IgD-negative memory B cell (primary cell): ENCODE measurements around the gene NFATC3. TPM values are rescaled to one million over a fixed set of nuclear protein-coding genes. Genes with fewer than 3 reads are reported as not detected.
"Not testable (repeated sequence)": the region's sequence is repeated elsewhere in the genome, so short reads cannot be mapped to it uniquely, and the experiment has no call there.

ENCODE experiments used
- H3K27ac Mint-ChIP-seq, 3 donors: one replicate each; pipeline ENCODE4 v1.8.0; 2020 to 2022; ENCODE audit warnings: mild to moderate bottlenecking in 3 of 3, mixed read lengths in 3 of 3, moderate library complexity in 1 of 3
- H3K27me3 Mint-ChIP-seq: one replicate; pipeline ENCODE4 v1.8.0; 2021; ENCODE audit warnings: mixed read lengths
- H3K36me3 Mint-ChIP-seq: one replicate; pipeline ENCODE4 v1.8.0; 2020; ENCODE audit warnings: mild to moderate bottlenecking, mixed read lengths
- H3K4me1 Mint-ChIP-seq, 3 donors: one replicate each; pipeline ENCODE4 v1.8.0; 2020 to 2022; ENCODE audit warnings: mixed read lengths in 3 of 3, mild to moderate bottlenecking in 1 of 3
- H3K4me3 Mint-ChIP-seq, 4 donors: one replicate each; pipeline ENCODE4 v1.8.0; 2020 to 2022; ENCODE audit warnings: mild to moderate bottlenecking in 4 of 4, mixed read lengths in 4 of 4, moderate library complexity in 3 of 4
- H3K9me3 Mint-ChIP-seq, 3 donors: one replicate each; pipeline ENCODE4 v1.8.0; 2020 to 2021; ENCODE audit warnings: mixed read lengths in 3 of 3, mild to moderate bottlenecking in 1 of 3
- polyA plus RNA-seq: library from polyadenylated mRNA; unstranded; fragments of 300-500 nt; fragmentation: Illumina TruSeq; gene quantifications from one replicate; pipeline ENCODE4 v1.2.3, GENCODE V29; 2021

The NFATC3 gene
- polyA plus RNA-seq, 1 donor from 2014 or later: 47.2 TPM

- no peaks in the 10 kb centered on the region for H3K36me3 Mint-ChIP-seq
- H3K27ac Mint-ChIP-seq: no peak overlapping the region
- no peaks in the 10 kb centered on the region for H3K9me3 Mint-ChIP-seq
- H3K4me3 Mint-ChIP-seq: no peak overlapping the region
- H3K4me1 Mint-ChIP-seq: peaks cover 12 to 27% (median 18%) of the 10 kb centered on the region in 3 donors
- H3K27me3 Mint-ChIP-seq: no peaks in the 10 kb centered on the region
Observed at GRCh38 chr16:68136515-68136914, 51.3 kb downstream of the NFATC3 start.

DNA sequence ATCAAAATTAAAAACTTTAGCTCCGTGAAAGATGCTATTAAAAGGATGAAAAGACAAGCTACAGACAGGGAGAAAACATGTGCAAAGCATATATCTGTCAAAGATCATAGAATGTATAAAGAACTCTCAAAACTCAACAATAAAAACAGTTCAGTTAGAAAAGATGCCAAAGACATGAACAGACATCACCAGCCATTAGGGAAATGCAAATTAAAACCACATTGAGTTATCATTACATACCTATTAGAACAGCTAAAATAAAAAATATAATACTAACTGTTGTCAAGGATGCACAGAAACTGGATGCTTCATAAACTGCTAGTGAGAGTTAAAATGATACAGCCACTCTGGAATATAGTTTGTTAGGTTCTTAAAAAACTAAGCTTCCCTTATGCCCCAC is 58.8 kb downstream of the NFATC3 start:
- no peaks in the 10 kb centered on the region for H3K9me3 Mint-ChIP-seq
- H3K27ac Mint-ChIP-seq: no peak overlapping the region
- H3K27me3 Mint-ChIP-seq: no peaks in the 10 kb centered on the region
- no peak overlapping the region for H3K4me3 Mint-ChIP-seq
- peaks cover 22 to 23% (median 23%) of the 10 kb centered on the region in 3 donors for H3K4me1 Mint-ChIP-seq
- H3K36me3 Mint-ChIP-seq: peaks cover 9% of the 10 kb centered on the region

DNA sequence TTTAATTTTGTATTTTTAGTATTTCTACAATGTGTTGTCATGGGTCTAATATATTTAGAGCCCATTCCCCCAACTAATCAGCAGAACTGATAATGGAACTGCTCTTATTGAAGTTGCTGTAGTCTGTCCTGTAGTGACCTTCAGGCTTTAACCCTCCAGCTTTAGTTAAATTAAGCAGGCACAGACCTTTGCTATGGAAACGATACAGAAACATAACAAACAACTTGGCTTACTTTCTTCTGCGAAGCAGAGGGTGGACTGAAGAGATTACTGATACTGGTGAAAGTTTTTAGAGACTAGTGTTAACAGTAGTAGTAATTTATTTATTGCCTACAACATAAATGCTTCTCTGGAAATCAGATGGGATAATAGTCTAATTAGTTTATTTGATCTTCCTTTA is 61.4 kb downstream of the NFATC3 start:
- H3K27me3 Mint-ChIP-seq: no peaks in the 10 kb centered on the region
- no peak overlapping the region for H3K4me3 Mint-ChIP-seq
- H3K27ac Mint-ChIP-seq: peak overlapping the region in 1 of 3 donors; percentile 48
- H3K4me1 Mint-ChIP-seq: peaks cover 9 to 15% (median 11%) of the 10 kb centered on the region in 3 donors
- H3K9me3 Mint-ChIP-seq: no peaks in the 10 kb centered on the region
- H3K36me3 Mint-ChIP-seq: peaks cover 9% of the 10 kb centered on the region

DNA sequence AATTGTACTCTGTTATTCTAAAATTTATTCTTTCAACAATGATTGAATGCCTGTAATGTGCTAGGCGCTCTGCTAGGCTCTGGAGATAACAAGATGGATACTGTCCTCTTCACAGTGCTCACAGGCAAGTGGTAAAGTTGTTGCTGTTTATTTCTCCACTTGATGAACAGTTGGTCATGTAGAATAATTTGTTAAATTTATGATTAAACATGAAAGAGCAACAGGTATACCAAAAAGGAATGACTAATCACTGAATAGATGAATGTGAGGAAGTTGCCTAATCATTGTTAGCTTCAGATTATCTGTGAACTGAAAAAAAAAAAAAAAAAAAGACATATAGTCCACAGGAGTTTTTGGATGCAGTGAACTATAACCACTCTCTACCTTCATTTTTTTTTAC is 62.3 kb downstream of the NFATC3 start:
- H3K27ac Mint-ChIP-seq: no peak overlapping the region
- H3K9me3 Mint-ChIP-seq: no peaks in the 10 kb centered on the region
- no peak overlapping the region for H3K4me3 Mint-ChIP-seq
- H3K27me3 Mint-ChIP-seq: no peaks in the 10 kb centered on the region
- peaks cover 4 to 11% (median 6%) of the 10 kb centered on the region in 3 donors for H3K4me1 Mint-ChIP-seq
- H3K36me3 Mint-ChIP-seq: peaks cover 4% of the 10 kb centered on the region

GRCh38 chr16:68149596-68149995 is 64.4 kb downstream of the NFATC3 start:
- Mint-ChIP-seq H3K9me3 (no peaks in the 10 kb centered on the region), H3K36me3 (peaks cover 4% of the 10 kb centered on the region), H3K4me3 (no peak overlapping the region), H3K27ac (no peak overlapping the region), H3K27me3 (no peaks in the 10 kb centered on the region), H3K4me1 (peaks cover 1 to 11% (median 4%) of the 10 kb centered on the region in 3 donors)

DNA sequence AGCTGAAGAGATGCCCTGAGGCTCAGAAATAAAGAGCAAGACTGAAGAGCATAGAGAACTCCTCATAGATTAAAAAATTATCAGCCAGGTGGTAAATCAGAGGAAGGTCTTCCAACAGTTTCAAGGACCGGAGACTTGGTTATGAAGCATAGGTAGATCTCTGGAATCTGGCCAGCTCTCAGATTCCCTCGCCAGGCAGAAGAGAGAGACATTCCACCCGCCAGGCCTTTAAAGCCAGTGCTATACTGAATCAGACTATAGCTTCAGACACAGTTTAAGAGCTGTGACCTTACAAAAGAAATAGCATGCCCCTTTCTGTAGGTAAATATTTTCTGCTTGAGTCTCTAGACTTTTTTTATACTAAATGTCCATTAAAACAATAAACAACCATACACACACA is 70.3 kb downstream of the NFATC3 start:
- peaks cover 0 to 7% (median 2%) of the 10 kb centered on the region in 3 donors for H3K4me1 Mint-ChIP-seq
- H3K9me3 Mint-ChIP-seq: no peaks in the 10 kb centered on the region
- H3K4me3 Mint-ChIP-seq: no peak overlapping the region
- H3K36me3 Mint-ChIP-seq: no peaks in the 10 kb centered on the region
- no peaks in the 10 kb centered on the region for H3K27me3 Mint-ChIP-seq
- peak overlapping the region in 1 of 3 donors; percentile 10 for H3K27ac Mint-ChIP-seq

- H3K4me1 Mint-ChIP-seq: no peaks in the 10 kb centered on the region
- H3K27me3 Mint-ChIP-seq: no peaks in the 10 kb centered on the region
- no peak overlapping the region for H3K27ac Mint-ChIP-seq
- no peaks in the 10 kb centered on the region for H3K9me3 Mint-ChIP-seq
- H3K36me3 Mint-ChIP-seq: peaks cover 6% of the 10 kb centered on the region
- H3K4me3 Mint-ChIP-seq: no peak overlapping the region
Observed at GRCh38 chr16:68162413-68162812, 77.2 kb downstream of the NFATC3 start.

GRCh38 chr16:68163275-68163674 is 78.1 kb downstream of the NFATC3 start:
- H3K27ac Mint-ChIP-seq, H3K4me3 Mint-ChIP-seq, H3K27me3 Mint-ChIP-seq, H3K9me3 Mint-ChIP-seq, H3K36me3 Mint-ChIP-seq, H3K4me1 Mint-ChIP-seq: not testable (repeated sequence)

DNA sequence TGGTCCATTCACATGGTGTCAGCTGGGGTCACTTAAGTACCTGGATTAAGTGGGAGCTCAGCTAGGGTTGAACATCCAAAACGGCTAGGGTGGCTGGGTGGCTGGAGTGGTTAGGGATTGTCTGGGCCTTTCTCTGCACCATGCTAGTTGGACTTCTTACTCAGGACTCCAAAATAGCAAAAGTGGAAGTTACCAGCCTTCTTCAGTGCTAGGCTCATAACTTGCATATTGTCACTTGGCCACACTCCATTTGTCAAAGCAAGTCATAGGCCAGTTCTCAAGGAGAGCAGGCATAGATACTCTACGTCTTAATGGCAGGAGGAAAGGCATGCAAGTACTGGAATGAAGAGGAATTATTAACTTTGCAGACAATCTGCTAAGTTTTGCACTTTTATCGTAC is 81.1 kb downstream of the NFATC3 start:
- Mint-ChIP-seq H3K4me1 (no peaks in the 10 kb centered on the region), H3K36me3 (peaks cover 6% of the 10 kb centered on the region)

DNA sequence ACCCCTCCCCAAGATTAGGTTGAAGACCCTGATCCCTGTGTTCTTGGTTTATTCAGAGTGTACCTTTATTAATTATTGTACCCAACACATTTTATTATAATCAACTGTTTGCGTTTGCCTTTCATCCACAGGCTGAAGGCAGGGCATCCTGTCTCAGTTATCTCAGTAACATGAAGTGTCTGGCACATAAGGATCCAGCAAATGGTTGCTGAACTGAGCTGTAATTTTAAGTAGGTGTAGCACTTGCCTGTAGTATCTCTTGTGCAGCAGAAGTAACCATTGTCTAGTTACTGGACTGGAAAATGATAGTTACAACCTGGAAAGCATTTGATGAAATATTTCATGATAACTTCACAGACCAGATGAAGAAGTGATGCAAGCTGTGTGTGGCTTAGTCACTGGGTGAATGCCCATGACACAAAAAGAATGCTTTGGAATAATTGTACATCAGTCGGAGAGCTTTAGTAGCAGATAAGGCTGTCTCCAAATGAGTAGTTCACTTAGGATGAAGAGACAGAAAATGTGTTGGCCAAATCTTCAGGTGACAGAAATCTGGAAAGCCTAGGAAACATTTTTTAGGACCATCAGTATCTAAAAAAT is 94.1 kb downstream of the NFATC3 start:
- H3K36me3 Mint-ChIP-seq: peaks cover 11% of the 10 kb centered on the region
- H3K27ac Mint-ChIP-seq: no peak overlapping the region
- no peak overlapping the region for H3K4me3 Mint-ChIP-seq
- no peaks in the 10 kb centered on the region for H3K27me3 Mint-ChIP-seq
- H3K9me3 Mint-ChIP-seq: peaks cover 0 to 5% (median 4%) of the 10 kb centered on the region in 3 donors
- no peaks in the 10 kb centered on the region for H3K4me1 Mint-ChIP-seq

More for the DNA sequence above, 81.1 kb downstream of the NFATC3 start:
- H3K4me3 Mint-ChIP-seq: no peak overlapping the region
- H3K9me3 Mint-ChIP-seq: no peaks in the 10 kb centered on the region
- H3K27ac Mint-ChIP-seq: peak overlapping the region in 1 of 3 donors; percentile 23
- no peaks in the 10 kb centered on the region for H3K27me3 Mint-ChIP-seq

DNA sequence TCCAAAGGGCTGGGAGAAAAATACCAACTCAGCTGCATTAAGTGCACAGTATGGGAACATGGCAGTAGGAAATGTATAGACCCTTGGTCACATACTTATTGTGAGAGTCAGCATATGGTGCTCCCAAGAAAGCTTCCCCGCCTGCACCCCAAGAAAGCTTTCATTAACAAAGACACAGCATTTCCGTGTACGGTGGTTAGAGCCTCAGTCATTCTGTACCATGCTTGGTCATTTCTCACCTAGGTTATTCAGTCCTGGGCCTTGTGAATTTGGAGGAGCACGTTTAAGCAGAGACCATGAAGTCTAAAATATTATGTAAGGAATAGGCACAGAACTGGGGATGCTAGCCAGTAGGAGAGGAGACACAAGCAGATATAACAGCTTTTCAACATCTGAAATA is 94.7 kb downstream of the NFATC3 start:
- Mint-ChIP-seq H3K36me3 (peaks cover 11% of the 10 kb centered on the region), H3K4me1 (no peaks in the 10 kb centered on the region), H3K27me3 (no peaks in the 10 kb centered on the region), H3K27ac (no peak overlapping the region), H3K4me3 (no peak overlapping the region), H3K9me3 (peaks cover 0 to 5% (median 4%) of the 10 kb centered on the region in 3 donors)

DNA sequence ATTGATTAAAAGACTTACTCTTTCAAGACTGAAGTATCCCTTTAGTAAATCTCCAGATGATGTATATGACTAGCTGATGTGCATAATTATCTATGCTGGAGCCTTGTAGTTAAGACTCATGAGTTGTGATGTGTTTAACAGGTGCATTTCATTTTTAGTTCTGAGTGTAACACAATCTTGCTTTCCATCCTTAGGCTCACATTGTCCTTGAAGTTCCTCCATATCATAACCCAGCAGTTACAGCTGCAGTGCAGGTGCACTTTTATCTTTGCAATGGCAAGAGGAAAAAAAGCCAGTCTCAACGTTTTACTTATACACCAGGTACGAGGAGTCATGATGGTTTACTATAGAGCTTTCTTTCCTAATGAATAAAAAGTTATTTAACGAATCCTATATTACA is 97.9 kb downstream of the NFATC3 start:
- H3K4me1 Mint-ChIP-seq: no peaks in the 10 kb centered on the region
- H3K27ac Mint-ChIP-seq: no peak overlapping the region
- H3K36me3 Mint-ChIP-seq: peaks cover 5% of the 10 kb centered on the region
- peaks cover 0 to 5% (median 4%) of the 10 kb centered on the region in 3 donors for H3K9me3 Mint-ChIP-seq
- H3K4me3 Mint-ChIP-seq: no peak overlapping the region
- no peaks in the 10 kb centered on the region for H3K27me3 Mint-ChIP-seq

GRCh38 chr16:68186877-68187276 is 101.7 kb downstream of the NFATC3 start:
- H3K27ac Mint-ChIP-seq: no peak overlapping the region
- peaks cover 12% of the 10 kb centered on the region for H3K36me3 Mint-ChIP-seq
- no peaks in the 10 kb centered on the region for H3K9me3 Mint-ChIP-seq
- H3K4me3 Mint-ChIP-seq: no peak overlapping the region
- no peaks in the 10 kb centered on the region for H3K4me1 Mint-ChIP-seq
- H3K27me3 Mint-ChIP-seq: no peaks in the 10 kb centered on the region

- H3K27me3 Mint-ChIP-seq: no peaks in the 10 kb centered on the region
- no peaks in the 10 kb centered on the region for H3K9me3 Mint-ChIP-seq
- no peaks in the 10 kb centered on the region for H3K4me1 Mint-ChIP-seq
- H3K4me3 Mint-ChIP-seq: no peak overlapping the region
- no peak overlapping the region for H3K27ac Mint-ChIP-seq
- peaks cover 12% of the 10 kb centered on the region for H3K36me3 Mint-ChIP-seq
Observed at GRCh38 chr16:68187505-68187904, 102.3 kb downstream of the NFATC3 start.

- H3K4me1 Mint-ChIP-seq: no peaks in the 10 kb centered on the region
- H3K9me3 Mint-ChIP-seq: no peaks in the 10 kb centered on the region
- H3K27me3 Mint-ChIP-seq: no peaks in the 10 kb centered on the region
- no peak overlapping the region for H3K4me3 Mint-ChIP-seq
- no peak overlapping the region for H3K27ac Mint-ChIP-seq
- H3K36me3 Mint-ChIP-seq: peaks cover 10% of the 10 kb centered on the region
Observed at GRCh38 chr16:68188170-68188569, 103.0 kb downstream of the NFATC3 start.

GRCh38 chr16:68190081-68190480 is 104.9 kb downstream of the NFATC3 start:
- Mint-ChIP-seq H3K27ac (no peak overlapping the region), H3K4me1 (peaks cover 0 to 1% (median 0%) of the 10 kb centered on the region in 3 donors), H3K36me3 (peaks cover 7% of the 10 kb centered on the region), H3K9me3 (no peaks in the 10 kb centered on the region), H3K4me3 (no peak overlapping the region), H3K27me3 (no peaks in the 10 kb centered on the region)
